Cerebellar cortex (tissue), 1 donor: ENCODE results near the gene RAB11FIP3.

Source experiments
- DNase-seq: peaks from one replicate; pipeline ENCODE4 v3.0.0-alpha.2; 2015; ENCODE audit warnings: low spot score

The RAB11FIP3 gene

DNA sequence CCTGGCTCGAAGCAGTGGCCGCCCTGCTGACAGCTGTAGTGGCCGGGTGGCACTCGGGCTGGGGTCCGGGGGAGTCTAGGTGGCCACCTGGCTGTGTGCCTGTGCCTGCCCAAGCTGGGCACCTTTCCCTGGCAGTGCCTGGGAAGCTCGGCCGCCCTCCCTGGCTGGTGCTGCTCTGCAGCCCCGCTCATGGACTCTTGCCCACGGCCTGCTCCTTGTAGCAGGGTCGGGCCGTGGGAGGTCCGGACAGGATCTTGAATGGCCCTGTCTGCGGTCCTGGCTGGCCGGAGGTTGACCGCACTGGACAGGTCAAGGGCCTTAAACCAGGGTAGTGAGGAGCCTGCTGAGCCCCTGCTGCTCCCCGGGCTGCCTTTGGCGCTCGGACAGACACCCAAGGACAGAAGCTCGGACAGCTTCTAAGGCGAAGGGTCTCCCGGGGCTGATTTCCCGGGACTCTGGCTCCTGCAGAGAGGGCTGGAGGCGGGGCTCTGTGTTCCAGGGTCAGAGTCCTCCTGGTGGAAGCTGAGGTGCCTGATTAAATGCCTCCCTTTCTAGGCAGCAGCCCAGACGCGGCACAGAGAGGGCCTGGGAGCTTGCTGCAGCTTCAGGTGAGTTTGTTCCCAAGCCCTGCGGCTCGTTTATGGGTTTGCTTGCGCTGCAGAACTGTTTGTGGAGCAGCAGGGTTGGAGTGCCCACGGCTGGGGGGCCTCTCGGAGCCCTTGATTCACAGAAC is 108.1 kb downstream of the RAB11FIP3 start:
- DNase-seq, result peak; percentile 59

- no peak for DNase-seq
Observed at GRCh38 chr16:534135-534534, 108.7 kb downstream of the RAB11FIP3 start.

GRCh38 chr16:534856-535445 is 109.5 kb downstream of the RAB11FIP3 start:
- peak; percentile 50 for DNase-seq

DNA sequence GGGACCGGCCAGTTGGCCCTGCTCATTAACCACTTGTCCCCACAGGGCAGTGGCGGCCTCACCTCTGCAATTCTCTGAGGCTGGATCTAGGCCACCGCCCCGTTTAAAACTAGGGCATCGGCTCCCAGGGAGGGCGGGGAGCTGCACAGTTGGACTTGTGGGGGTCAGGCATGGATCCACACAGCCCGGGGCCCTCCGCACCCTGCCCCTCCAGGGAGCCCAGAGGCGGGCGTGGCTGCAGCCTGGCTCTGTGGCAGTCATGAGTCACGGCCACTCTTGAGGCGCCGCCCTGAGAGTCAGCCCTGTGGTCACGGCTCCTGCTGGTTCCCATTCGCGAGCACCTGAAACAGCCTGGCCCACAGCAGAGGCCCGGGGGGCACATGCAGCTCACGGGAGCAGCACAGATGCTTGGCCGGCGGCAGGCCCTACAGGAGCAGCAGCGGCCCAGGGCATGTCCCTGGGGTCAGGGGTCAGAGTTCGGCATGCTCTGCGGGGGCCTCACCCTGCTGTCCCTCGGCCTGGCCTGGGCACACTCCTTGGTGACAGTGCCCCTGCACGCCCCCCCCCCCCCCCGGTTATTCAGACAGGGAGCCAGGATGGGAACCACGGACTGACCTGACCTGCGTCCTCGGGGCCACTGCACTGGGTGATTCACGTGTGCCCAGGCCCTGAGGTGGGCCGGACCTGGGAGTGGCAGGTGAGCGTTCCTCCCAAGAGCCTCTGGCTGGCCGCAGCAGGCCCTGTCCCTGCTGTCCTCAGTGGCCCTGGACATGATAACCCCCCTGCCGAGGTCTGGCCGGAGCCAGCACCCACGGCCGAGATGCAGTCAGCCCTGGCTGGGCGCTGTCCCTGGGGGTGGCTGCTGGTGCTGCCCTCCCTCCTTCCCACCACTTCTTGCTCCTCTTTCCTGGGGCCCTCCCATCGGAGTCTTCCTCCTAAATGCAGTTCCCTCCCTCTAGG is 110.3 kb downstream of the RAB11FIP3 start:
- DNase-seq, result no peak

- no peak for DNase-seq
Observed at GRCh38 chr16:536746-537145, 111.3 kb downstream of the RAB11FIP3 start.

GRCh38 chr16:537415-538335 is 112.2 kb downstream of the RAB11FIP3 start:
- no peak for DNase-seq

DNA sequence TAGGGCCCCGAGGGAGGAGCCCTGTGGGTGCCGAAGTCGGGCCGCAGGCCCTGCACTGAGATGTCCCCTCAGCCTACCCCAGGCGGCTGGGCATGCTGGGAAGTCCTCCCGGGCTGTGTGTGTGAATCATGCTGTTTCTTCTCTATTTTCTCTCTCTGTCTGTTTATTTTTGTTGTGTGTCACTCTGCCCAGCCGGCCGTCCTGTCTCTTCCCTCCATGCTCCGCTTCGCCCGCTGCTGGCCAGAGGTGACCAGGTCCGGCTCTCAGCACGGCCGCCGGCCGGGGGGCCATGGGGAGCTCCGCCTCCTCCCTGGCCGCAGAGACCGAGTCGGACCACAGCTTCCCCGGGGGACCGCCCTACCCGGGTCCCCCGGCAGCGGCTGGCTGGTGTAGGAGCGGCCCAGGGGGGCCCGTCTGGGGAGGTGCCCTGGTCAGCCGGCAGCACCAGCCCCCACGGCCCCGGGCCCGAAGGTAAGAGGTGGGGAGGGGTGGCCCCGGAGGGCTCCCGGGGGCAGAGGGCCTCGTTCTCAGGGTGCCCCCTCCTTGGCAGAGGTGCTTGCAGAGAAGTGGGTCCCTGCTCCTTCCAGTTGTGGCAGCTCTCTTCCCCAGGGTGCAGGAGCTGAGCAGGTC is 114.6 kb downstream of the RAB11FIP3 start:
- no peak for DNase-seq

DNA sequence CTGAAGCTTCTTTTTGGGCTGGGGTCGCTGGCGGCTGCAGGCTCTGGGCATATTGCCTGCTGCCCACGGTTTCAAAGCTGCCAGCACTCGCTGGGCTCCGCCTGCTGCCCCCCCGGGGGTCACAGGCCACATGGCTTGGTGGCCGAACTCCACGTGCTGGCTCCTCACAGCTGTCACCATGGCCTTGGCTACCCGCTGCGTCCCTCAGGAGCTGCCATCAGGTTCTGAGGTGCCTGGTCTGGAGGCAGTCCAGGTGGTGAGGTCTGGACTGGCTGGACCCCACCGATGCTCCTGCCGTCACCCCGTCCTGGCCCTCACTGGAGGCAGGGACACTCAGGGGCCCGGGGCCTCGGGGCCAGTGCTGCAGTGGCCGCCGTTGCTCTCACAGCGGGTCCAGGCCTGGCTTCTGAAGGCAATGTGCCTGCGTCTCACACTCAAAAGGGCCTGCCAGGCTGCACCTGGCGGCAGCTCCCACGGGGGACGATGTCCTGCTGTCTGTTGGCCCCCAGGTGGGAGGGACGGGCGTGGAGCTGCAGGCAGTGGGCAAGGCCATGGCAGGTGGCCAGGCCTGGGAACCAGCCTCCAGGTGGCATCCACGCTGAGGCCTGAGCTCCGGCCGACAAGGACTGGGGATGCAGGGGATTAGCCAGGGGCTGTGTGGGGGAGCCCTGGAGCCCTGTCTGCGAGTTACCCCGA is 115.3 kb downstream of the RAB11FIP3 start:
- peak; percentile 41 for DNase-seq

DNA sequence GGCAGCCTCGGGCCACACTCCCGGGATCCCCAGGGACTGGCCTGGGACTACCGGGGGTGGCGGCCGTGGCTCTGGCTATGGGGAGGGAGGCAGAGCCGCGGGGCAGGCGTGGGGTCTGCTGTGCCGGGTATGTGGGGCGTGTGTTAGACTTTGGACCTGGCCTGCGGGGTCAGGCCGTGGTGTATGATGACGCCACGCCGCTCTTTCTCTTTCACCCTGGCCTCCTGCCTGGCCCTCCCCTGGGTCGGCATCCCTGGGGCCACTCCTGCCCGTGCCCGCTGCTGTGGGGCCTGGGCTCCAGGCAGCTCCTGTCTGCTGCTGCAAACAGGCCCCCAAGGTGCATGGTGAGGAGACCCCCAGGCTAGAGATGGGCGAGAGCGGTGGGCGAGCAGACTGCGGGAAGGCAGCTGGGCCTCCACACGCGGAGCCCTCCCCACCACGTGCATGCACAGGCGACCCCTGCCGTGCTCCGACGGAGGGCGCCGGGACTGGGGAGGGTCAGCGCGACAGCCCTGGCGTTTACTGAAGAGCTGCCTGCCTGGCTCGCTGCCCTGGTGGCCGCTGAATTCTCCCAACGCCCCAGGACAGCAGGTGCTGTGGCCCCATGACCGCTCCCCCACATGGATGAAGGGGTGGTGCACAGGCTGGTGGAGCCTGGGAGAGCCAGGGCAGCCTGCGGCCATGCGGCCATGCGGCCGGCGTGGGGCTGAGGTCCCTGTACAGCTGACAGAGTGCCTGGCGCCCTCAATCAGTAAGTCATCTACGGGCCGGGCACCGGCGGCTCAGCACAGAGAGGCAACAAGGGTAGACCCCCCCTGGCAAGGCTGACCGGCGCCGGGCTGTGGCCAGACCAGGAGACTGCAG is 118.1 kb downstream of the RAB11FIP3 start:
- DNase-seq, result no peak

- DNase-seq, result no peak
Observed at GRCh38 chr16:544517-544916, 119.1 kb downstream of the RAB11FIP3 start.

- peak; percentile 90 for DNase-seq
Observed at GRCh38 chr16:546909-547770, 121.7 kb downstream of the RAB11FIP3 start.

- no peak for DNase-seq
Observed at GRCh38 chr16:548586-548985, 123.1 kb downstream of the RAB11FIP3 start.

- DNase-seq, result no peak
Observed at GRCh38 chr16:549544-550263, 124.3 kb downstream of the RAB11FIP3 start.

DNA sequence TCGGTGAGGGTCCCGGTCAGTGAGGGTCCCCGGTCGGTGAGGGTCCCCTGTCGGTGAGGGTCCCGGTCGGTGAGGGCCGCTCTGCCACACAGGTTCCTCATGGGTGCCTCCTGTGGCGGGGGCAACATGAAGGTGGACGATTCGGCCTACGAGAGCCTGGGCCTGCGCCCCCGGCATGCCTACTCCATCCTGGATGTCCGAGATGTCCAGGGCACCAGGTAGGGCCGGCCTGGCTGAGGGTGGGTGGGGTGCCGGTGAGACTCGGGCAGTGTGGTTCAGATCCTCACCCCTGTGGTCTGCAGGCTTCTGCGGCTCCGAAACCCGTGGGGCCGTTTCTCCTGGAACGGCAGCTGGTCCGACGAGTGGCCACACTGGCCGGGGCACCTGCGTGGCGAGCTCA is 125.8 kb downstream of the RAB11FIP3 start:
- DNase-seq, result no peak

DNA sequence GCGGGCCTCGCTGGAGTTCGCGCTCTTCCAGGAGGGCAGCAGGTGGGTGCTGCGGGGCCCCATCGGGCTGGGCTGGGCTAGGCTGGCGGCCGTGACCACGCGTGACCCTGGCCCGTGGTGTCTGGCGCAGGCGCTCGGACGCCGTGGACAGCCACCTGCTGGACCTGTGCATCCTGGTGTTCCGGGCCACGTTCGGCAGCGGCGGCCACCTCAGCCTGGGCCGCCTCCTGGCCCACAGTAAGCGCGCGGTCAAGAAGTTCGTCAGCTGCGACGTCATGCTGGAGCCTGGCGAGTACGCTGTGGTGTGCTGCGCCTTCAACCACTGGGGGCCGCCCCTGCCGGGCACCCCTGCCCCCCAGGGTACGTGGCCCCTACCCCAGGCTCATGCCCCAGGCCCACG is 126.7 kb downstream of the RAB11FIP3 start:
- no peak for DNase-seq

DNA sequence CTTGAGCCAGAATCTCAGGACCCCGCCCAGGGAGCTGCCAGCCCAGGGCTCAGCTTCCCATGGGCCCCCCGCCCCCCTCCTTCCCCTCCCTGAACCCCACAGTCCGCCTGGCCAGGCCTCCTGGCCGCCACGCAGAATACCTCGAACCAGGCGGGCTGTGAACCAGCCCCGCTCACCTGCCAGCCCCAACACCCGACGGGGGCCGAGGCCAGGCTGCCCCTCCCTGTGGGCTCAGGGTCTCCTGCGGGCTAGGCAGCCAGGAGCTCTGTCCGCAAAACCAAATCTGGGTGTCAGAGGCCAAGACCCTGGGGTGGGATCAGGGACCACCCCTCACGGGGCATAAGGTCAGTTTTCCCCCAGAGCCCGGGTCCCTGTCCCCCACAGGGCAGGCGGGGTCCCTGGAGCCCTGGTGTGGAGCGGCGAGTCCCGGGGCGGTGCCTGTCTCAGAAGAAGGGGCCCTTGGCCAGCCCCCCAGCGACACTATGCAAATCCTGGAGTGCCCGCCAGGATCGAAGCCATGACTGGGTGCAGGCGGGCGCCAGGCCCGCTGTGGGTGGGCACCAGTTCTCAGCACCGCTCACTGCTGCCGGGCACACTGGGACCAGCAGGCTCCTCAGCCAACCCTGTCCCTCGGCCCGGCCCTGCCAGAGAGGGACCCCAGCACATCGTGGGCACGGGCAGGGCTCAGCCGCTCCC is 128.3 kb downstream of the RAB11FIP3 start:
- DNase-seq, result no peak

- DNase-seq, result no peak
Observed at GRCh38 chr16:554297-554621, 128.8 kb downstream of the RAB11FIP3 start.
